ENCODE data around the gene C5orf34. TPM values are rescaled to one million over a fixed set of nuclear protein-coding genes. Genes with fewer than 3 reads are reported as not detected.

C5orf34 gene
- total and polyA plus RNA-seq, 9 of the 15 experiments (the other 6 are each of a cell fraction or from before 2014, with no cell fraction given): 13.2 to 32.6 (median 20.7) TPM

GRCh38 chr5:43555895-43556606, 41.1 kb upstream of the C5orf34 start (continued):
- no peak for TF ChIP-seq NFIX (CRISPR knock-in tag; IDR thresholded peaks at IDR 0.05; ENCODE audit: low read depth)
- TF ChIP-seq GMEB1 (CRISPR knock-in tag; IDR thresholded peaks at IDR 0.05): no peak
- TF ChIP-seq KAT2B (IDR thresholded peaks at IDR 0.05; ENCODE audit: low read depth, low read length): no peak
- TF ChIP-seq RFX7 (CRISPR knock-in tag; IDR thresholded peaks at IDR 0.05): no peak
- peak in 1 of 2 experiments; percentile 44; a peak in 1 of 4 replicates for TF ChIP-seq MLLT1 (IDR thresholded peaks at IDR 0.05)
- no peak for TF ChIP-seq ZNF764 (CRISPR knock-in tag; IDR thresholded peaks at IDR 0.05; ENCODE audit: low read depth)
- TF ChIP-seq CUX1 (CRISPR knock-in tag; IDR thresholded peaks at IDR 0.05): no peak
- TF ChIP-seq NELFE (IDR thresholded peaks at IDR 0.05; ENCODE audit: insufficient read depth, insufficient read length): no peak
- TF ChIP-seq SMARCC2 (IDR thresholded peaks at IDR 0.05; ENCODE audit: low read depth): no peak; the same call in 1 of the 2 replicates
- peak; percentile 63; the same call in 1 of the 2 replicates for TF ChIP-seq E2F1 (CRISPR knock-in tag; IDR thresholded peaks at IDR 0.05)
- peak in 1 of 2 experiments; percentile 67; a peak in 1 of 4 replicates for TF ChIP-seq KDM4B (IDR thresholded peaks at IDR 0.05; ENCODE audit: borderline replicate concordance in 2 of 2, low read depth in 1 of 2)
- TF ChIP-seq HNRNPK (IDR thresholded peaks at IDR 0.05; ENCODE audit: low read depth, low read length, poor library complexity, severe bottlenecking): no peak
- no peak for TF ChIP-seq GTF2F1 (IDR thresholded peaks at IDR 0.05; ENCODE audit: low read depth, low read length)
- peak in 1 of 2 experiments; percentile 16 for TF ChIP-seq E2F6 (IDR thresholded peaks at IDR 0.05; ENCODE audit: borderline replicate concordance in 1 of 2, extremely low read depth in 1 of 2, insufficient read depth in 1 of 2, insufficient read length in 1 of 2, low read depth in 1 of 2, low read length in 1 of 2, poor library complexity in 1 of 2, severe bottlenecking in 1 of 2)

Data from K562 (cell line).